HG03196 (cell line): ENCODE data around the gene TPST1.

ENCODE experiments used
- ATAC-seq: cut with Tn5 transposase; IDR thresholded peaks from one replicate; pipeline ENCODE4 v1.9.1; 2021; ENCODE audit not compliant: unreplicated experiment

TPST1 gene

GRCh38 chr7:66237906-66238772, 33.0 kb downstream of the TPST1 start:
- peak; percentile 59 for ATAC-seq

GRCh38 chr7:66238773-66239466, 33.8 kb downstream of the TPST1 start:
- ATAC-seq: peak; percentile 32

- ATAC-seq: no peak
Measured at GRCh38 chr7:66239467-66239856, 34.3 kb downstream of the TPST1 start.

- no peak for ATAC-seq
Measured at GRCh38 chr7:66245008-66245407, 39.9 kb downstream of the TPST1 start.

- ATAC-seq: no peak
Measured at GRCh38 chr7:66246554-66247171, 41.5 kb downstream of the TPST1 start.

GRCh38 chr7:66247380-66248078, 42.4 kb downstream of the TPST1 start:
- no peak for ATAC-seq

GRCh38 chr7:66250711-66251110, 45.6 kb downstream of the TPST1 start:
- no peak for ATAC-seq

GRCh38 chr7:66255534-66256100, 50.5 kb downstream of the TPST1 start:
- ATAC-seq: no peak

- ATAC-seq: no peak
Measured at GRCh38 chr7:66256281-66256680, 51.1 kb downstream of the TPST1 start.

GRCh38 chr7:66257481-66257880, 52.3 kb downstream of the TPST1 start:
- no peak for ATAC-seq

GRCh38 chr7:66258409-66258808, 53.3 kb downstream of the TPST1 start:
- ATAC-seq: no peak

- no peak for ATAC-seq
Measured at GRCh38 chr7:66261941-66262340, 56.8 kb downstream of the TPST1 start.

- ATAC-seq: no peak
Measured at GRCh38 chr7:66263936-66264335, 58.8 kb downstream of the TPST1 start.

- ATAC-seq: no peak
Measured at GRCh38 chr7:66265566-66265965, 60.4 kb downstream of the TPST1 start.

- ATAC-seq: no peak
Measured at GRCh38 chr7:66267249-66267648, 62.1 kb downstream of the TPST1 start.

GRCh38 chr7:66269978-66270377, 64.8 kb downstream of the TPST1 start:
- ATAC-seq: no peak

GRCh38 chr7:66272321-66272720, 67.2 kb downstream of the TPST1 start:
- no peak for ATAC-seq

- ATAC-seq: no peak
Measured at GRCh38 chr7:66276363-66276762, 71.2 kb downstream of the TPST1 start.

- no peak for ATAC-seq
Measured at GRCh38 chr7:66277492-66277891, 72.4 kb downstream of the TPST1 start.

- no peak for ATAC-seq
Measured at GRCh38 chr7:66279912-66280311, 74.8 kb downstream of the TPST1 start.
